ENCODE results near the gene KDM8. TPM values are rescaled to one million over a fixed set of nuclear protein-coding genes. Genes with fewer than 3 reads are reported as not detected.

Gene KDM8
- total and polyA plus RNA-seq, 4 donors, result 4.6 to 198 (median 97.7) TPM

DNA sequence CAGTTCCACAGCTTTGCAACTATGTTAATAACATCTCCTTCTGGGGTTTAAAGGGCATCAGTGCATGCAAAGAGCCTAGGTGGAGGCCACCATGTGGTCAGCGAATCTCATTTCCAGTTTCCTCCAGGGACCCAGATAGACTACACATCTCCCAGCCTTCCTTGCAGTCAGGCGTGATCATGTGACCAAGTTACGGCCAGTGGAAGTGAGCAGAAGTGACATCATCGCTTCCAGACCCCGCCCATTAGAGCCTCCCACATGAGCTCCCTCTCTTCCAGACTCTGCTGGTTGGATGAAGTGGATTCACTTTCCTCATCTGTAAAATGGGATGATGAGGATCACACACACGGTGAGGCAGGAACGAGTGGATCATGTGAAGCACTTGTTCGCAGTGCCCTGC, 27.4 kb upstream of the KDM8 start:
- no peak for TF ChIP-seq SP1 (IDR thresholded peaks at IDR 0.05)
- no peak for TF ChIP-seq HNF4G (IDR thresholded peaks at IDR 0.05)
- TF ChIP-seq FOXA1 (IDR thresholded peaks at IDR 0.05), result no peak
- no peak for TF ChIP-seq RAD21 (IDR thresholded peaks at IDR 0.05)
- TF ChIP-seq, protein P1, sequence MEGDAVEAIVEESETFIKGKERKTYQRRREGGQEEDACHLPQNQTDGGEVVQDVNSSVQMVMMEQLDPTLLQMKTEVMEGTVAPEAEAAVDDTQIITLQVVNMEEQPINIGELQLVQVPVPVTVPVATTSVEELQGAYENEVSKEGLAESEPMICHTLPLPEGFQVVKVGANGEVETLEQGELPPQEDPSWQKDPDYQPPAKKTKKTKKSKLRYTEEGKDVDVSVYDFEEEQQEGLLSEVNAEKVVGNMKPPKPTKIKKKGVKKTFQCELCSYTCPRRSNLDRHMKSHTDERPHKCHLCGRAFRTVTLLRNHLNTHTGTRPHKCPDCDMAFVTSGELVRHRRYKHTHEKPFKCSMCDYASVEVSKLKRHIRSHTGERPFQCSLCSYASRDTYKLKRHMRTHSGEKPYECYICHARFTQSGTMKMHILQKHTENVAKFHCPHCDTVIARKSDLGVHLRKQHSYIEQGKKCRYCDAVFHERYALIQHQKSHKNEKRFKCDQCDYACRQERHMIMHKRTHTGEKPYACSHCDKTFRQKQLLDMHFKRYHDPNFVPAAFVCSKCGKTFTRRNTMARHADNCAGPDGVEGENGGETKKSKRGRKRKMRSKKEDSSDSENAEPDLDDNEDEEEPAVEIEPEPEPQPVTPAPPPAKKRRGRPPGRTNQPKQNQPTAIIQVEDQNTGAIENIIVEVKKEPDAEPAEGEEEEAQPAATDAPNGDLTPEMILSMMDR (IDR thresholded peaks at IDR 0.05; ENCODE audit: low read depth, low read length, missing input control), result no peak
- TF ChIP-seq, protein P2, sequence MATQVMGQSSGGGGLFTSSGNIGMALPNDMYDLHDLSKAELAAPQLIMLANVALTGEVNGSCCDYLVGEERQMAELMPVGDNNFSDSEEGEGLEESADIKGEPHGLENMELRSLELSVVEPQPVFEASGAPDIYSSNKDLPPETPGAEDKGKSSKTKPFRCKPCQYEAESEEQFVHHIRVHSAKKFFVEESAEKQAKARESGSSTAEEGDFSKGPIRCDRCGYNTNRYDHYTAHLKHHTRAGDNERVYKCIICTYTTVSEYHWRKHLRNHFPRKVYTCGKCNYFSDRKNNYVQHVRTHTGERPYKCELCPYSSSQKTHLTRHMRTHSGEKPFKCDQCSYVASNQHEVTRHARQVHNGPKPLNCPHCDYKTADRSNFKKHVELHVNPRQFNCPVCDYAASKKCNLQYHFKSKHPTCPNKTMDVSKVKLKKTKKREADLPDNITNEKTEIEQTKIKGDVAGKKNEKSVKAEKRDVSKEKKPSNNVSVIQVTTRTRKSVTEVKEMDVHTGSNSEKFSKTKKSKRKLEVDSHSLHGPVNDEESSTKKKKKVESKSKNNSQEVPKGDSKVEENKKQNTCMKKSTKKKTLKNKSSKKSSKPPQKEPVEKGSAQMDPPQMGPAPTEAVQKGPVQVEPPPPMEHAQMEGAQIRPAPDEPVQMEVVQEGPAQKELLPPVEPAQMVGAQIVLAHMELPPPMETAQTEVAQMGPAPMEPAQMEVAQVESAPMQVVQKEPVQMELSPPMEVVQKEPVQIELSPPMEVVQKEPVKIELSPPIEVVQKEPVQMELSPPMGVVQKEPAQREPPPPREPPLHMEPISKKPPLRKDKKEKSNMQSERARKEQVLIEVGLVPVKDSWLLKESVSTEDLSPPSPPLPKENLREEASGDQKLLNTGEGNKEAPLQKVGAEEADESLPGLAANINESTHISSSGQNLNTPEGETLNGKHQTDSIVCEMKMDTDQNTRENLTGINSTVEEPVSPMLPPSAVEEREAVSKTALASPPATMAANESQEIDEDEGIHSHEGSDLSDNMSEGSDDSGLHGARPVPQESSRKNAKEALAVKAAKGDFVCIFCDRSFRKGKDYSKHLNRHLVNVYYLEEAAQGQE (IDR thresholded peaks at IDR 0.05), result no peak
- TF ChIP-seq JUND (IDR thresholded peaks at IDR 0.05), result no peak
- no peak for TF ChIP-seq GABPA (IDR thresholded peaks at IDR 0.05 in 1 of 2, conservative IDR thresholded peaks at IDR 0.05 in 1 of 2)
- Histone ChIP-seq H3K27ac (ENCODE audit: low read depth in 1 of 2, low read length in 2 of 2) (no peak overlapping the region), H3K4me1 (ENCODE audit: control insufficient read depth in 4 of 4, insufficient read depth in 4 of 4, low read length in 3 of 4) (peaks cover 0 to 17% (median 9%) of the 10 kb centered on the region in 4 donors), H3K27me3 (ENCODE audit: control insufficient read depth in 4 of 4, insufficient read depth in 4 of 4, low read length in 3 of 4) (no peaks in the 10 kb centered on the region), H3K36me3 (ENCODE audit: control insufficient read depth in 4 of 4, insufficient read depth in 3 of 4, low read depth in 1 of 4, low read length in 3 of 4) (no peaks in the 10 kb centered on the region), H3K9ac (ENCODE audit: low read depth in 1 of 2, low read length in 2 of 2) (no peak overlapping the region), H3K4me3 (ENCODE audit: low read depth in 1 of 3, low read length in 3 of 3) (no peak overlapping the region), H3K9me3 (ENCODE audit: control insufficient read depth in 4 of 4, low read length in 3 of 4) (peaks cover 0 to 2% (median 0%) of the 10 kb centered on the region in 4 donors)
- WGBS, result 96% methylated on average over 8 of the region's 8 CpGs
- no peak for DNase-seq (ENCODE audit: low spot score)

DNA sequence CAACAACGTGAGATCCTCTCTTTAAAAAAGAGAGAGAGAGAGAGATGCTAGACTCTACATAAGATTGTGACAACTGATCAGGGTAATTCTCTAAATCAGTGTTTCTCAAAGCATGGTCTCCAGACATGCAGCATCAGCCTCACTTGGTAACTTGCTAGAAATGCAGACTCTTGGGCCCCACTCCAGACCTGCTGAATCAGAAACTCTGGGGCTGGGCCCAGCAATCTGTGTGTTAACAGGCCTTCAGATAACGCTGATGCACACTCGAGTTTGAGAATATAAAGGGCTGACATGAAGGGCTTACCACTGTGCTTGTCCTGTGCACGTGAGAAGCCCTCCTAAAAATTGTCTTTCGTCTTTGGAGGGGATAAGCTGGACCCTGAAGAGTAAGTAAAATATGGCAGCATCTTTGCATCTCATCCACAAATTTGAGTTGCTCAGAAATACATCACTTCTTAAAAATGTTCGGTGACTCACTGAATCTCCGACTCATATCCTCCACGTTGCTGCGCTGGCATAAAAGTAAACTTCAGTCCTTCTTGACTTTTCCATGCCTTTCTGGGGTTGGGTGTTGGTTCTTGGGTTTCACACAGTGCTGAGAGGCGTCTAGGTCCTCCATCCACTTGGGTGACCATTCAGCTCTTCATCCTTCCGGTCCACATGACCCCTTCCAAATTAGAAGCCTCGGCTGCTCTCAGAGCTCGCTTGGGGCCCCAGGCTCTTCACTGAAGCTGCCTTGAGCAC, 26.1 kb upstream of the KDM8 start:
- peaks cover 0 to 17% (median 9%) of the 10 kb centered on the region in 4 donors for H3K4me1 ChIP-seq (ENCODE audit: control insufficient read depth in 4 of 4, insufficient read depth in 4 of 4, low read length in 3 of 4)
- no peak overlapping the region for H3K9ac ChIP-seq (ENCODE audit: low read depth in 1 of 2, low read length in 2 of 2)
- no peak for TF ChIP-seq GABPA (IDR thresholded peaks at IDR 0.05 in 1 of 2, conservative IDR thresholded peaks at IDR 0.05 in 1 of 2)
- TF ChIP-seq, protein P1 (IDR thresholded peaks at IDR 0.05; ENCODE audit: low read depth, low read length, missing input control), result no peak
- no peak for TF ChIP-seq RAD21 (IDR thresholded peaks at IDR 0.05)
- TF ChIP-seq, protein P3, sequence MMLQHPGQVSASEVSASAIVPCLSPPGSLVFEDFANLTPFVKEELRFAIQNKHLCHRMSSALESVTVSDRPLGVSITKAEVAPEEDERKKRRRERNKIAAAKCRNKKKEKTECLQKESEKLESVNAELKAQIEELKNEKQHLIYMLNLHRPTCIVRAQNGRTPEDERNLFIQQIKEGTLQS (IDR thresholded peaks at IDR 0.05), result no peak
- TF ChIP-seq, protein P4, sequence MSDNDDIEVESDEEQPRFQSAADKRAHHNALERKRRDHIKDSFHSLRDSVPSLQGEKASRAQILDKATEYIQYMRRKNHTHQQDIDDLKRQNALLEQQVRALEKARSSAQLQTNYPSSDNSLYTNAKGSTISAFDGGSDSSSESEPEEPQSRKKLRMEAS (IDR thresholded peaks at IDR 0.05), result no peak
- TF ChIP-seq YY1 (IDR thresholded peaks at IDR 0.05), result no peak
- TF ChIP-seq, protein P5, sequence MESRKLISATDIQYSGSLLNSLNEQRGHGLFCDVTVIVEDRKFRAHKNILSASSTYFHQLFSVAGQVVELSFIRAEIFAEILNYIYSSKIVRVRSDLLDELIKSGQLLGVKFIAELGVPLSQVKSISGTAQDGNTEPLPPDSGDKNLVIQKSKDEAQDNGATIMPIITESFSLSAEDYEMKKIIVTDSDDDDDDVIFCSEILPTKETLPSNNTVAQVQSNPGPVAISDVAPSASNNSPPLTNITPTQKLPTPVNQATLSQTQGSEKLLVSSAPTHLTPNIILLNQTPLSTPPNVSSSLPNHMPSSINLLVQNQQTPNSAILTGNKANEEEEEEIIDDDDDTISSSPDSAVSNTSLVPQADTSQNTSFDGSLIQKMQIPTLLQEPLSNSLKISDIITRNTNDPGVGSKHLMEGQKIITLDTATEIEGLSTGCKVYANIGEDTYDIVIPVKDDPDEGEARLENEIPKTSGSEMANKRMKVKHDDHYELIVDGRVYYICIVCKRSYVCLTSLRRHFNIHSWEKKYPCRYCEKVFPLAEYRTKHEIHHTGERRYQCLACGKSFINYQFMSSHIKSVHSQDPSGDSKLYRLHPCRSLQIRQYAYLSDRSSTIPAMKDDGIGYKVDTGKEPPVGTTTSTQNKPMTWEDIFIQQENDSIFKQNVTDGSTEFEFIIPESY (IDR thresholded peaks at IDR 0.05), result no peak
- no peak for TF ChIP-seq RXRA (IDR thresholded peaks at IDR 0.05)
- TF ChIP-seq FOXA2 (IDR thresholded peaks at IDR 0.05), result no peak
- TF ChIP-seq, protein P2 (IDR thresholded peaks at IDR 0.05), result no peak
- no peak for TF ChIP-seq TAF1 (conservative IDR thresholded peaks at IDR 0.05)
- no peak for TF ChIP-seq FOXA1 (IDR thresholded peaks at IDR 0.05)
- no peak for TF ChIP-seq NR2F2 (IDR thresholded peaks at IDR 0.05)
- no peak for TF ChIP-seq HNF4A (conservative IDR thresholded peaks at IDR 0.05)
- no peak for TF ChIP-seq HNF4G (IDR thresholded peaks at IDR 0.05)
- H3K27ac ChIP-seq (ENCODE audit: low read depth in 1 of 2, low read length in 2 of 2), result no peak overlapping the region
- DNase-seq (ENCODE audit: low spot score), result no peak
- H3K4me3 ChIP-seq (ENCODE audit: low read depth in 1 of 3, low read length in 3 of 3), result no peak overlapping the region
- H3K27me3 ChIP-seq (ENCODE audit: control insufficient read depth in 4 of 4, insufficient read depth in 4 of 4, low read length in 3 of 4), result no peaks in the 10 kb centered on the region
- peaks cover 0 to 2% (median 0%) of the 10 kb centered on the region in 4 donors for H3K9me3 ChIP-seq (ENCODE audit: control insufficient read depth in 4 of 4, low read length in 3 of 4)
- WGBS, result 92% methylated on average over 13 of the region's 13 CpGs
- no peaks in the 10 kb centered on the region for H3K36me3 ChIP-seq (ENCODE audit: control insufficient read depth in 4 of 4, insufficient read depth in 3 of 4, low read depth in 1 of 4, low read length in 3 of 4)
